ENCODE results near the gene PTPN14.

DNA sequence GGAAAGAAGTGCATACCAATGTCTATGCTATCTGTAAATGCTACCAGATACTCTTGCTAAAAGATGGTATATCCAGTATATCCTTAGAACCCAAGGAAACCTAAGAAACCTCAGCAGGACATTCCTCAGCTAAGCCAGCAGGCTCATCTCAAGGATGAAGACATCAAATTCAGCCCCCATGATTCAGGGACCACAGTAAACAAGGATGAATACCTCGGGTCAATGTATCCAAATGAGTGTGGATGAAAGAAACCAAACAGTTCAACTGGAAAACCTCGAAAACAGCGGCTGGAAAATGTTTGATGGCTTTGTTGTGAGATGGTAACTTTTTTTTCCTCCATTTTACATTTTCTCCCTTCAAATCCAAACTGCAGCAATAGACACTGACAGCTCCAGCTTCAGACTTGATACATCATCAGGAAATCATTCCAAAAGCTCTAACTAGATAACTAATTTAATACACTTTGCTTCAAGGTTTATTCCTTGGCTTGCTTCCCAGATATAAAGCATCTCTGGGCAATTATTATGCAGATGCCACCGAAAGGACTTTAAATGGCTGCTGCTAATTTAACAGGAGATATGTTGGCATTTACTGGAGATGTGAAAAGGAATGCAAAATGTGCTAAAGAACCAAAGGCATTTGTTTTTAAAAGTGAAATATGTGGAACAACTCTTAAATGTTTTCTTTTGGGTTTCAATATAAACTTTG is 196.8 kb downstream of the PTPN14 start:
- TF ChIP-seq, protein P1, sequence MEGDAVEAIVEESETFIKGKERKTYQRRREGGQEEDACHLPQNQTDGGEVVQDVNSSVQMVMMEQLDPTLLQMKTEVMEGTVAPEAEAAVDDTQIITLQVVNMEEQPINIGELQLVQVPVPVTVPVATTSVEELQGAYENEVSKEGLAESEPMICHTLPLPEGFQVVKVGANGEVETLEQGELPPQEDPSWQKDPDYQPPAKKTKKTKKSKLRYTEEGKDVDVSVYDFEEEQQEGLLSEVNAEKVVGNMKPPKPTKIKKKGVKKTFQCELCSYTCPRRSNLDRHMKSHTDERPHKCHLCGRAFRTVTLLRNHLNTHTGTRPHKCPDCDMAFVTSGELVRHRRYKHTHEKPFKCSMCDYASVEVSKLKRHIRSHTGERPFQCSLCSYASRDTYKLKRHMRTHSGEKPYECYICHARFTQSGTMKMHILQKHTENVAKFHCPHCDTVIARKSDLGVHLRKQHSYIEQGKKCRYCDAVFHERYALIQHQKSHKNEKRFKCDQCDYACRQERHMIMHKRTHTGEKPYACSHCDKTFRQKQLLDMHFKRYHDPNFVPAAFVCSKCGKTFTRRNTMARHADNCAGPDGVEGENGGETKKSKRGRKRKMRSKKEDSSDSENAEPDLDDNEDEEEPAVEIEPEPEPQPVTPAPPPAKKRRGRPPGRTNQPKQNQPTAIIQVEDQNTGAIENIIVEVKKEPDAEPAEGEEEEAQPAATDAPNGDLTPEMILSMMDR (IDR thresholded peaks at IDR 0.05; ENCODE audit: borderline replicate concordance, extremely low read depth, low read length, poor library complexity, severe bottlenecking) = no peak
- TF ChIP-seq EZH2 (IDR thresholded peaks at IDR 0.05; ENCODE audit: borderline replicate concordance, low read depth, low read length, severe bottlenecking) = no peak
